Omental fat pad (tissue), 4 donors: ENCODE data around the gene E2F7. TPM values are rescaled to one million over a fixed set of nuclear protein-coding genes. Genes with fewer than 3 reads are reported as not detected.
"Not testable (repeated sequence)": the region's sequence is repeated elsewhere in the genome, so short reads cannot be mapped to it uniquely, and the experiment has no call there.

ENCODE experiments used
- ATAC-seq: fragments of 150-250 bp; one replicate; pipeline ENCODE4 v1.9.1; 2016; ENCODE audit warnings: mild to moderate bottlenecking, moderate library complexity; ENCODE audit not compliant: low FRiP score
- DNase-seq: peaks from one replicate; pipeline ENCODE4 v3.0.0-alpha.2; 2019; ENCODE audit warnings: low spot score
- total RNA-seq, 4 donors: library from RNA; depleted of rRNA; stranded (reverse); fragments of >200 nt; gene quantifications; one replicate each; pipeline ENCODE4 v1.1.0, GENCODE V29; 2016
- TF ChIP-seq, protein P1 (sequence below), 3 donors: fragments of 450-650 bp; IDR thresholded peaks; one replicate each; pipeline ENCODE4 v1.5.1; 2016 to 2017; ENCODE audit warnings: antibody characterized with exemption in 3 of 3, mild to moderate bottlenecking in 3 of 3, moderate library complexity in 2 of 3

E2F7 gene
- total RNA-seq, 4 donors from 2014 or later: 0.36 TPM; not detected in 3

DNA sequence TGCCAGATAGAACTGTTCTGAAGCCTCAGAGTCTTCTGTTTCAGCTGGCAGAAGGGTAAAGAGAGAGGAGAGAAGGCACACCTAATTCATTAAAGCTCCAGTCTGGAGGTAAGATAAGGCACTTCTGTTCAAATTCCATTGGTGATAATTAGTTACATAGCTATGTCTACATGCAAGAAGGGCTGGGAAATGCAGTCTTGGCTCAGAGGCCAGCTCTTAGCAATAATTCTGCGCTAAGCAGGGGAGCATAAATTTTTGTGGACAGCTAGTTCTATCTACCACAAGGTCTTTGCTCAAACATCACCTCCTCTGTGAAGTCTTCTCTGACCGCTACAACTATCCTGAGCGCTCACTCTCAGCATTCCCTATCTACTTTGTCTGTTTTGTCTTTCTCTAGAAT, 14.3 kb upstream of the E2F7 start:
- TF ChIP-seq, protein P1, sequence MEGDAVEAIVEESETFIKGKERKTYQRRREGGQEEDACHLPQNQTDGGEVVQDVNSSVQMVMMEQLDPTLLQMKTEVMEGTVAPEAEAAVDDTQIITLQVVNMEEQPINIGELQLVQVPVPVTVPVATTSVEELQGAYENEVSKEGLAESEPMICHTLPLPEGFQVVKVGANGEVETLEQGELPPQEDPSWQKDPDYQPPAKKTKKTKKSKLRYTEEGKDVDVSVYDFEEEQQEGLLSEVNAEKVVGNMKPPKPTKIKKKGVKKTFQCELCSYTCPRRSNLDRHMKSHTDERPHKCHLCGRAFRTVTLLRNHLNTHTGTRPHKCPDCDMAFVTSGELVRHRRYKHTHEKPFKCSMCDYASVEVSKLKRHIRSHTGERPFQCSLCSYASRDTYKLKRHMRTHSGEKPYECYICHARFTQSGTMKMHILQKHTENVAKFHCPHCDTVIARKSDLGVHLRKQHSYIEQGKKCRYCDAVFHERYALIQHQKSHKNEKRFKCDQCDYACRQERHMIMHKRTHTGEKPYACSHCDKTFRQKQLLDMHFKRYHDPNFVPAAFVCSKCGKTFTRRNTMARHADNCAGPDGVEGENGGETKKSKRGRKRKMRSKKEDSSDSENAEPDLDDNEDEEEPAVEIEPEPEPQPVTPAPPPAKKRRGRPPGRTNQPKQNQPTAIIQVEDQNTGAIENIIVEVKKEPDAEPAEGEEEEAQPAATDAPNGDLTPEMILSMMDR (IDR thresholded peaks at IDR 0.05): no peak
- no peak for ATAC-seq
- no peak for DNase-seq

DNA sequence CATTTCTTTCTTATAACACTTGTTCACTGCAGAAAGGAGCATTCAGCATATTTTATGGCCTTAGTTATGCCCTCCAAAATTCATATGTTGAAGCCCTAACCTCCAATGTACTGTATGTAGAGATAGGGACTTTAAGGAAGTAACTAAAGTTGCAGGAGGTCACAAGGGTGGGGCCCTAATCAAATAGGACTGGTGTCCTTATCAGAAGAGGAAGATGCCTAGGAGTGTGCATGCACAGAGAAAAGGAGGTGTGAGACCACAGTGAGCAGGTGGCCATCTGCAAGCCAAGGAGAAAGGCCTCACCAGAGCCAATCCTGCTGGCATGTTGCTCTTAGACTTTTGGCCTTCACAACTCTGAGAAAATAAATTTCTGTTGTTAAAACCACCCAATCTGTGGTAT, 12.9 kb upstream of the E2F7 start:
- TF ChIP-seq, protein P1 (IDR thresholded peaks at IDR 0.05): no peak
- ATAC-seq (no peak), DNase-seq (no peak)

DNA sequence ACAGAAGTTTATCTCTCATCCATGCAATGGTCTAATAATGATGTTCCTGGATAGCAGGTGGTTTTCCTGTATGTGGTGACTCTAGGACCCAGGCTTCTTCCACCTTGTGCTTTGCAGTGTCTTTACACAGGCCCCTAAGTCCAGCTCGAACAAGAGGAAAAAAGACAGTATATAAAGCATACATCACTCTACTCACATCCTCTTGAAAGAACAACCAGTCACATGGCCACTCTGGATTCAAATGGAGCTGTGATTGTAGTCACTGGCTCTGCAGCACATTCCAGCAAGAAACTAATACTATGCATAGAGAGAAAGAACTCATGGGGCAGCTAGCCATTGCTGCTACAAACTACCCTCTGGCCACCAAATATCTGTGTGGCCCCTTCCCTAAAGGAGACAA, 11.5 kb upstream of the E2F7 start:
- DNase-seq (no peak), ATAC-seq (no peak)
- TF ChIP-seq, protein P1 (IDR thresholded peaks at IDR 0.05): no peak

DNA sequence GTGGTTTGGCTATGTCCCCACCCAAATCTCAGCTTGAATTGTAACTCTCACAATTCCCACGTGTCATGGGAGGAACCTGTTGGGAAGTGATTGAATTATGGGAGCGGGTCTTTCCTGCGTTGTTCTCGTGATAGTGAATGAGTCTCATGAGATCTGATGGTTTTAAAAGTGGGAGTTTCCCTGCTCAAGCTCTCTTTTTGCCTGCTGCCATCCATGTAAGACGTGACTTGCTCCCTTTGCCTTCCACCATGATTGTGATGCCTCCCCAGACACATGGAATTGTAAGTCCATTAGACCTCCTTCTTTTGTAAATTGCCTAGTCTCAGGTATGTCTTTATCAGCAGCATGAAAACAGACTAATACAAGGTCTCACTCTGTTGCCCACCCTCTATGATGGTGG, 8.5 kb upstream of the E2F7 start:
- DNase-seq, ATAC-seq: not testable (repeated sequence)

DNA sequence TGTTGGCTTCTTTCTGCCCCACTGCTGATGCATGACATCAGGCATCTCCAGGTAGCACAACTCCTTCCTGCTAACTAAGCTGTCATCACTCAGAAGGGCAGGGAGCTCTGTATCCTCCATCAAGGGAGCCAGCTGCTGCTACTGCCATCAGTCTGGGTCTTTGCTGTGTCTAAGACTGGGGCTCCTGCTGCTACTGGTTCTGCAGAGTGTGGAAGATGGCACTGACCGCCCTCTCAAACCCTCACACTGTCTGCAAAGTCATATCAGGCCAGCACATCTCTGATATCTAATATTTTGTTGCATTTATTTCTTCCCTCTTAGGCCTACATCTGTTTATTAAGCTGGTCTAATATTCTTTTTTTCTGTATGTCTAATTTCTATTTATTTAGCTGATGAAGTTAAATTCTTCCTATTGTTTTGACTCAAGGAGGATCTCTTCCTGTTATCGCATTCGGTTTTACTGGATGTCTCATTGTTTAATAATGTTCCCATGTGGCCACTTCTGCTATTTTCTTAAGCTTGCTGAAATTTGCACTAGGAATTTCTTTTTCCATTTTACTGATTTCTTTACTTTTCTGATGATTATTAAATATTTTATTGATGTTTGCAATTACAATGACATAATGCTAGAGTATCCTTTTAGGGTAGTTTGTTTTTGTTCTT, 7.6 kb upstream of the E2F7 start:
- ATAC-seq (no peak), DNase-seq (no peak)
- TF ChIP-seq, protein P1 (IDR thresholded peaks at IDR 0.05): no peak

DNA sequence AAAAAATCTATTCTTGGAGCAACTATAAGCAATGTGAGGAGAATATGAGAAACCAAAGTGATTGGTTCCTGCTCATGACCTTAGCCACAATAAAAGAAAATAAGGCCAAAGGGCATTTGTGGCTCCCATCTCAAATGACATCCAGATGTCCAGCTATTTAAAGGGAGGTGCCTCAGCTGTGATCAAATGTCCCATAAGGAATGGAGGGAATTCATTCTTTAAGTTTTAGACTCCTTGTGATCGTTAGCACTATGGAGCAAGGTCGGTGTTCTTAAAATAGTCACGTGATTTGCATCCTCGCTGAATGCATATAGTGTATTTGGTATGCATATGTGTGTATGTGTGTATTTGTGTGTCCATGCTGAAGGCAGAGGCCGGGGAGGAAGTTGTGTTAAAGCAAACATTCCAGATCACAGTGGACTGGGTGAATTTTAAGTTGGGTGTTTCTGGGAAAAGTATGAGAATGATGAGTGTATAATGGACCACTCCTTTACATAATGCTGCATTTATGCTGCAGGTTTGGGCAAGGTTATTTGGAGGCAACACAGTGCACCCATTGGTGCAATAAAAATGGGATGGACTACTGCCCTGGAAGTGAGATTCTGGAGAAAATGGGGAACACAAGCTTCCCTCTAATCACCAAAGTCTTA, 5.6 kb upstream of the E2F7 start:
- ATAC-seq (no peak), DNase-seq (no peak)
- TF ChIP-seq, protein P1 (IDR thresholded peaks at IDR 0.05): no peak

DNA sequence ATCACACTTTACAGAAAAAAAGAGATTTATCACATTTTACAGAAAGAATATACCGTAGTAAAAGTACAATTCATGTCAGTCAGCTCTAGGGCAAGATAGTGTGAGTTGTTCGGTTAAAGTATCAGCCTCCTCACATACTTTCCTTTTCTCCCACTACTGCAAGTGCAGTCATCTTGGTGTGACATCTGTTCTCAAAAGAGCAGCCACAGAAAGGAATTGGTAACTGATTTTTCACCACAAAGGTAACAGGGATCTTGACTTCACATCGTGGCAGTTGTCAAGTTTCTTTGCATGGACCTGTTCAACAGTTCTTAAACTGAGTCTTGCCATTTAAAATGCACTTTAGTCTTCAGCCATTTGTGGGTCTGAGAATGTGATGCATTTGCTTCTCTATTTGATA, 5.0 kb upstream of the E2F7 start:
- ATAC-seq: no peak
- no peak for DNase-seq
- TF ChIP-seq, protein P1 (IDR thresholded peaks at IDR 0.05): no peak
